GM12801 (cell line): ENCODE results near the gene PSMD1.

Experiments used
- CTCF ChIP-seq: IDR thresholded peaks from one replicate; pipeline ENCODE4 v1.5.1; 2011; ENCODE audit warnings: control low read depth; ENCODE audit not compliant: insufficient read length; ENCODE audit errors: extremely low read depth

PSMD1 gene

DNA sequence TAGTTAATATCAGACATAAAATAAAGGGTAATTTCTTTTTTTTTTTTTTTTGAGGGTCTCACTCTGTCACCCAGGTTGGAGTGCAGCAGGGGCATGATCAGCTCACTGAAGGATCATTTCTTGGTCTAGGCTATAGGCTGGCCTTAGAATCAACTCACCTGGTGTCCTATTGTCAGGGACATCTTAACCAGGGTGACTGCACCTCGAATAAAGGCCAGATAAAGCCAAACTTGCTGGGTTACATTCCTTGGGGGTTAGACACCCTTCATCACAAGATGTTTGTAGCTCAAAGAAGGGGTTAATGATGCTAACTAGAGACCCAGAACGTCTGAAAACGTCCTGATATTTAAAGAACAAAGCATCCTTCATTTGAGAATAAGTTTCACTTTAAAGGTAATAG, 42.8 kb upstream of the PSMD1 start:
- TF ChIP-seq CTCF = no peak

GRCh38 chr2:231015478-231015877, 41.2 kb upstream of the PSMD1 start:
- TF ChIP-seq CTCF = no peak

GRCh38 chr2:231015926-231016325, 40.7 kb upstream of the PSMD1 start:
- no peak for TF ChIP-seq CTCF

GRCh38 chr2:231016566-231017230, 40.0 kb upstream of the PSMD1 start:
- no peak for TF ChIP-seq CTCF

DNA sequence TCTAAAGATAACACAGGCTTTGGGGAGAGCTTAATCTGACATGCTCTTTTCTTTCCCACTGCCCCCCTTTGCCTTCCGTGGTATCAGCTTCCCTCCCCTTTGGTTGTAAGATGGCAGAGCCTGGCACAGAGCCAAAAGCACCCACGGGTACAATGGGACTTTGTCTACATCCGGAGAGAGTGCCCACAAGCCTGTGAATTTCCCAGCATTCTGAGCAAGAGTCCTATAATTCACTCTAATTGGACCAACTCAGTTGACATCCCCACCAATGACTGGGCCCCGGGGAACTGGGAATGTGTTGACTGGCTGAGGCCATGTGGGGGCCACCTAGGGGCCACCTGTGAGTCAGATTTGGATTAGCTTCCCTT, 39.5 kb upstream of the PSMD1 start:
- no peak for TF ChIP-seq CTCF

DNA sequence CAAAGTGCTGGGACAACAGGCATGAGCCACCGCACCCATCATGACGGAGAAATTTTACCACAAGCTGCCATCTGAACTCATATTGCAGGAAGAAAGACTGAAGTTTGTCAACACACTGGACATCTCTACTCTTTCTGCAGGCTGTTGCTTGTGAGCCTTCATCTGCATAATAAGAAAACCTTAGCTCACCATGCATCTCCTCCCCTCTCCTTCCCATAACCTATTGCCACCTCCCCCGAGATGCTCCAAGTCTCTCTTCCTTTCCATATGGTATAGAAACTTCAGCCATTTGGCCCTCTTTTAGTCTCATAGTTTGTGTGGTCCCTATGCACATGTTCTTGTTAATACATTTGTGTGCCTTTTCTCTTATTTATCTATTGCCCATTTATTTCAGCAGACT, 38.5 kb upstream of the PSMD1 start:
- TF ChIP-seq CTCF = no peak

DNA sequence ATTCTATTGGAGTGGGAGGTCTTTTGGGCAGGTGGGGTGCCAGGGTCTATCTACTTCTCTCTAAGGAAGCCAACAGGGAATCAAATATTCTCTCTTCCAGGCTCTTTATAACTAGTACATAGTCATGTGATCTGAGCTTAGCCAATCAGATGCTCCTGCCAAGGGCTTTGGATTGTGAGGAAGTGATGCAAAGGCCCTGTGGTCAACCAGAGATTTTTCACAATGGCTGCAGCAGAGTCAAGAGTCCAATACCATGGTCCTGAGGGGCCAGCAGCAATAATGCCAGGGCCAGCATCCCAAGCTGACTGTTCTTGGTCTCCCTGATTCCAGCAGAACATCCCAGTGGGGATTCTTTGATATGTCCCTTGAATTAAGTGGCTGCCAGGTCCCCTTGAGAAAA, 27.8 kb upstream of the PSMD1 start:
- no peak for TF ChIP-seq CTCF
